HEK293 (cell line): ENCODE measurements around the gene PROCA1.

Source experiments
- EGR2 ChIP-seq: fragments of 450-650 bp; formaldehyde crosslinking; IDR thresholded peaks from 2 replicates; pipeline ENCODE4 v1.5.1; 2016; ENCODE audit warnings: low read depth, missing biosample characterization, missing genetic modification characterization
- KLF1 ChIP-seq: fragments of 450-650 bp; formaldehyde crosslinking; IDR thresholded peaks from 2 replicates; pipeline ENCODE4 v1.5.1; 2016; ENCODE audit warnings: missing biosample characterization, missing genetic modification characterization
- REST ChIP-seq: fragments of 450-650 bp; formaldehyde crosslinking; IDR thresholded peaks from 2 replicates; pipeline ENCODE4 v1.5.1; 2016; ENCODE audit warnings: missing biosample characterization, missing genetic modification characterization
- SCRT2 ChIP-seq: fragments of 450-650 bp; formaldehyde crosslinking; IDR thresholded peaks from 2 replicates; pipeline ENCODE4 v1.5.1; 2016; ENCODE audit warnings: missing biosample characterization, missing genetic modification characterization
- SETDB1 ChIP-seq: IDR thresholded peaks from one replicate; pipeline ENCODE4 v1.6.1; 2017; ENCODE audit warnings: mild to moderate bottlenecking, low read length, moderate library complexity, mixed read lengths; ENCODE audit not compliant: insufficient read length
- ZBTB1 ChIP-seq: fragments of 450-650 bp; formaldehyde crosslinking; IDR thresholded peaks from 2 replicates; pipeline ENCODE4 v1.5.1; 2016; ENCODE audit warnings: missing biosample characterization, missing genetic modification characterization
- ZBTB21 ChIP-seq: fragments of 450-650 bp; formaldehyde crosslinking; IDR thresholded peaks from 2 replicates; pipeline ENCODE4 v1.5.1; 2017; ENCODE audit warnings: missing biosample characterization, missing genetic modification characterization
- ZBTB44 ChIP-seq: fragments of 450-650 bp; IDR thresholded peaks from 2 replicates; pipeline ENCODE4 v1.5.1; 2018; ENCODE audit warnings: missing biosample characterization, mild to moderate bottlenecking, missing genetic modification characterization
- ZBTB8A ChIP-seq: fragments of 450-650 bp; formaldehyde crosslinking; IDR thresholded peaks from 2 replicates; pipeline ENCODE4 v1.5.1; 2016; ENCODE audit warnings: missing biosample characterization, missing genetic modification characterization
- ZNF16 ChIP-seq: fragments of 450-650 bp; formaldehyde crosslinking; IDR thresholded peaks from 2 replicates; pipeline ENCODE4 v1.5.1; 2016; ENCODE audit warnings: low read depth, missing biosample characterization, missing genetic modification characterization
- ZNF202 ChIP-seq: fragments of 450-650 bp; formaldehyde crosslinking; IDR thresholded peaks from 2 replicates; pipeline ENCODE4 v1.5.1; 2016; ENCODE audit warnings: missing biosample characterization, missing genetic modification characterization, borderline replicate concordance
- ZNF214 ChIP-seq: fragments of 450-650 bp; formaldehyde crosslinking; IDR thresholded peaks from 2 replicates; pipeline ENCODE4 v1.5.1; 2017; ENCODE audit warnings: missing biosample characterization, mild to moderate bottlenecking, missing genetic modification characterization, borderline replicate concordance
- ZNF221 ChIP-seq: fragments of 450-650 bp; formaldehyde crosslinking; IDR thresholded peaks from 2 replicates; pipeline ENCODE4 v1.5.1; 2017; ENCODE audit warnings: missing biosample characterization, missing genetic modification characterization, borderline replicate concordance
- ZNF239 ChIP-seq: fragments of 450-650 bp; formaldehyde crosslinking; IDR thresholded peaks from 2 replicates; pipeline ENCODE4 v1.5.1; 2016; ENCODE audit warnings: missing biosample characterization, missing genetic modification characterization
- ZNF280C ChIP-seq: fragments of 450-650 bp; formaldehyde crosslinking; IDR thresholded peaks from 2 replicates; pipeline ENCODE4 v1.5.1; 2016; ENCODE audit warnings: missing biosample characterization, missing genetic modification characterization
- ZNF350 ChIP-seq: fragments of 450-650 bp; formaldehyde crosslinking; IDR thresholded peaks from 2 replicates; pipeline ENCODE4 v1.5.0; 2017; ENCODE audit warnings: missing biosample characterization, mild to moderate bottlenecking, missing genetic modification characterization
- ZNF366 ChIP-seq: fragments of 450-650 bp; formaldehyde crosslinking; conservative IDR thresholded peaks from 2 replicates; pipeline ENCODE4 v1.5.1; 2016; ENCODE audit warnings: missing biosample characterization, missing genetic modification characterization
- ZNF391 ChIP-seq: fragments of 450-650 bp; formaldehyde crosslinking; IDR thresholded peaks from 2 replicates; pipeline ENCODE4 v1.5.1; 2016; ENCODE audit warnings: low read depth, missing biosample characterization, missing genetic modification characterization, borderline replicate concordance
- ZNF473 ChIP-seq: fragments of 450-650 bp; formaldehyde crosslinking; IDR thresholded peaks from 2 replicates; pipeline ENCODE4 v1.5.1; 2017; ENCODE audit warnings: missing biosample characterization, missing genetic modification characterization
- ZNF529 ChIP-seq: fragments of 450-650 bp; formaldehyde crosslinking; IDR thresholded peaks from 2 replicates; pipeline ENCODE4 v1.5.1; 2017; ENCODE audit warnings: missing genetic modification characterization, missing biosample characterization; ENCODE audit not compliant: insufficient replicate concordance
- ZNF621 ChIP-seq: fragments of 450-650 bp; formaldehyde crosslinking; IDR thresholded peaks from 2 replicates; pipeline ENCODE4 v1.5.1; 2017; ENCODE audit warnings: missing biosample characterization, missing genetic modification characterization
- ZNF624 ChIP-seq: fragments of 450-650 bp; formaldehyde crosslinking; IDR thresholded peaks from 2 replicates; pipeline ENCODE4 v1.5.1; 2017; ENCODE audit warnings: missing biosample characterization, missing genetic modification characterization
- ZNF629 ChIP-seq: fragments of 450-650 bp; formaldehyde crosslinking; IDR thresholded peaks from 2 replicates; pipeline ENCODE4 v1.5.1; 2017; ENCODE audit warnings: missing biosample characterization, missing genetic modification characterization
- ZNF658 ChIP-seq: fragments of 450-650 bp; formaldehyde crosslinking; IDR thresholded peaks from 2 replicates; pipeline ENCODE4; 2016; ENCODE audit warnings: missing biosample characterization, missing genetic modification characterization
- ZSCAN23 ChIP-seq: fragments of 450-650 bp; formaldehyde crosslinking; IDR thresholded peaks from 2 replicates; pipeline ENCODE4 v1.5.1; 2016; ENCODE audit warnings: missing biosample characterization, missing genetic modification characterization
- ZSCAN30 ChIP-seq: fragments of 450-650 bp; IDR thresholded peaks from 2 replicates; pipeline ENCODE4 v1.5.1; 2018; ENCODE audit warnings: missing biosample characterization, mild to moderate bottlenecking, missing genetic modification characterization, moderate library complexity
- TF ChIP-seq, protein P1 (sequence below): fragments of 450-650 bp; formaldehyde crosslinking; conservative IDR thresholded peaks from 2 replicates; pipeline ENCODE4 v1.5.1; 2016; ENCODE audit warnings: low read depth, missing biosample characterization, missing genetic modification characterization
- TF ChIP-seq, protein P2 (sequence below): fragments of 450-650 bp; formaldehyde crosslinking; optimal IDR thresholded peaks from 2 replicates; pipeline ENCODE3; 2016; ENCODE audit warnings: missing biosample characterization, mild to moderate bottlenecking, missing genetic modification characterization

The PROCA1 gene

DNA sequence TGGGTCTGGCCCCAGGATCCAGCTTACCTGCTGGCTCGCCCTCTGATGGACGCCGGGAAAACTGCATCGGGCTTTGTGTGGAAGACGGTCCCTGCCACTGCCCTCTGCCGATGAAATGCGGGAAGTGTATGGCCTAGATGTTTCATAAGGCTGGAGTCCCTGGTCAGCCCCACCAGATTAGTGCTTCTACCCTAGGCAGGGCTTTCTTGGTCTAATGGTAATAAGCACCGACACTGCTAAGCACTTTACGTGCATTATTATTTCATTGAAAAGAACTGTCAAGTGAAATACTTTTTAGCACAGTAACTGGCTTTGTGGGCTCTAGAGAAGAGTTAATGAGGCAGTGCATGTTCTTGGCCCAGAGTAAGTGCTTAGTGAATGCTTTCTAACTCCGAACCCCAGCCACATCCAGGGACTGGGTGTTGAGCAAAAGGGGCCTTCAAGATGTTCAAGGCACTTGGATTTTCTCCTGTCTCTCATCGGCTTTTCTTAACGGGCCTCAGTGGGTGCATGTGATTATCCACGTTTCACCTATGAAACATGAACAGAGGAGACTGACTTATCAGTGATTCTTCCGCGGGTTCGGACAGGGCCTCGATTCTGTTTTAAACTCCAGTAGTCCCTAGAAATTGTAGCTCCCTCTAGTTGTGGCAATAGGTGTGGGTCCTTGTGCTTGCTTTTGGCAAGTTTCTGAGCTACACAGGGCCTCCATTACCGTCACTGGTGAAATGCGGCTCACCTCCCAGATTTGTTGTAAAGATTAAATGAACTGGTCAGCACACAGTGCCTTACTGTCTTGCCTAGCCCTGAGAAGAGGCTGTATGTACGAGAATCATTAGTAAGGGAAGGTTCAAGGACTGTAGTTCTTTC lies 38.7 kb upstream of the PROCA1 start (continued):
- TF ChIP-seq ZBTB1 (no peak), ZBTB44 (no peak), ZNF350 (tag by site-specific recombination) (no peak), ZNF624 (tag by site-specific recombination) (no peak), ZNF214 (tag by site-specific recombination) (no peak), ZNF16 (tag by site-specific recombination) (no peak), SETDB1 (no peak), ZNF629 (tag by site-specific recombination) (peak; percentile 51), ZBTB21 (tag by site-specific recombination) (no peak), ZNF658 (tag by site-specific recombination) (no peak), KLF1 (tag by site-specific recombination) (no peak), SCRT2 (tag by site-specific recombination) (no peak), ZSCAN30 (peak; percentile 96), EGR2 (tag by site-specific recombination) (no peak), ZNF202 (tag by site-specific recombination) (no peak), ZNF473 (tag by site-specific recombination) (no peak), REST (tag by site-specific recombination) (no peak), ZBTB8A (tag by site-specific recombination) (no peak), ZNF221 (no peak), ZNF366 (no peak), ZNF621 (no peak), ZNF239 (no peak), ZSCAN23 (no peak), ZNF280C (tag by site-specific recombination) (no peak), ZNF529 (tag by site-specific recombination) (no peak), ZNF391 (tag by site-specific recombination) (0 out of 2 replicates have a peak, but pooled peaks have one; percentile 32)
- TF ChIP-seq, protein P1, sequence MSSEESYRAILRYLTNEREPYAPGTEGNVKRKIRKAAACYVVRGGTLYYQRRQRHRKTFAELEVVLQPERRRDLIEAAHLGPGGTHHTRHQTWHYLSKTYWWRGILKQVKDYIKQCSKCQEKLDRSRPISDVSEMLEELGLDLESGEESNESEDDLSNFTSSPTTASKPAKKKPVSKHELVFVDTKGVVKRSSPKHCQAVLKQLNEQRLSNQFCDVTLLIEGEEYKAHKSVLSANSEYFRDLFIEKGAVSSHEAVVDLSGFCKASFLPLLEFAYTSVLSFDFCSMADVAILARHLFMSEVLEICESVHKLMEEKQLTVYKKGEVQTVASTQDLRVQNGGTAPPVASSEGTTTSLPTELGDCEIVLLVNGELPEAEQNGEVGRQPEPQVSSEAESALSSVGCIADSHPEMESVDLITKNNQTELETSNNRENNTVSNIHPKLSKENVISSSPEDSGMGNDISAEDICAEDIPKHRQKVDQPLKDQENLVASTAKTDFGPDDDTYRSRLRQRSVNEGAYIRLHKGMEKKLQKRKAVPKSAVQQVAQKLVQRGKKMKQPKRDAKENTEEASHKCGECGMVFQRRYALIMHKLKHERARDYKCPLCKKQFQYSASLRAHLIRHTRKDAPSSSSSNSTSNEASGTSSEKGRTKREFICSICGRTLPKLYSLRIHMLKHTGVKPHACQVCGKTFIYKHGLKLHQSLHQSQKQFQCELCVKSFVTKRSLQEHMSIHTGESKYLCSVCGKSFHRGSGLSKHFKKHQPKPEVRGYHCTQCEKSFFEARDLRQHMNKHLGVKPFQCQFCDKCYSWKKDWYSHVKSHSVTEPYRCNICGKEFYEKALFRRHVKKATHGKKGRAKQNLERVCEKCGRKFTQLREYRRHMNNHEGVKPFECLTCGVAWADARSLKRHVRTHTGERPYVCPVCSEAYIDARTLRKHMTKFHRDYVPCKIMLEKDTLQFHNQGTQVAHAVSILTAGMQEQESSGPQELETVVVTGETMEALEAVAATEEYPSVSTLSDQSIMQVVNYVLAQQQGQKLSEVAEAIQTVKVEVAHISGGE (tag by site-specific recombination) = no peak
- TF ChIP-seq, protein P2, sequence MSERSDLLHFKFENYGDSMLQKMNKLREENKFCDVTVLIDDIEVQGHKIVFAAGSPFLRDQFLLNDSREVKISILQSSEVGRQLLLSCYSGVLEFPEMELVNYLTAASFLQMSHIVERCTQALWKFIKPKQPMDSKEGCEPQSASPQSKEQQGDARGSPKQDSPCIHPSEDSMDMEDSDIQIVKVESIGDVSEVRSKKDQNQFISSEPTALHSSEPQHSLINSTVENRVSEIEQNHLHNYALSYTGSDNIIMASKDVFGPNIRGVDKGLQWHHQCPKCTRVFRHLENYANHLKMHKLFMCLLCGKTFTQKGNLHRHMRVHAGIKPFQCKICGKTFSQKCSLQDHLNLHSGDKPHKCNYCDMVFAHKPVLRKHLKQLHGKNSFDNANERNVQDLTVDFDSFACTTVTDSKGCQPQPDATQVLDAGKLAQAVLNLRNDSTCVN = no peak
